NCI-H446 (cell line): Measurements from ENCODE around the gene EIF4E3.
A peak's percentile ranks its signal among the peaks of the same experiment; 100 is the strongest.

Source experiments
- DNase-seq, 2 experiments: peaks; one replicate each; lab custom pipeline; 2025; lab: John Stamatoyannopoulos, UW

Gene EIF4E3

DNA sequence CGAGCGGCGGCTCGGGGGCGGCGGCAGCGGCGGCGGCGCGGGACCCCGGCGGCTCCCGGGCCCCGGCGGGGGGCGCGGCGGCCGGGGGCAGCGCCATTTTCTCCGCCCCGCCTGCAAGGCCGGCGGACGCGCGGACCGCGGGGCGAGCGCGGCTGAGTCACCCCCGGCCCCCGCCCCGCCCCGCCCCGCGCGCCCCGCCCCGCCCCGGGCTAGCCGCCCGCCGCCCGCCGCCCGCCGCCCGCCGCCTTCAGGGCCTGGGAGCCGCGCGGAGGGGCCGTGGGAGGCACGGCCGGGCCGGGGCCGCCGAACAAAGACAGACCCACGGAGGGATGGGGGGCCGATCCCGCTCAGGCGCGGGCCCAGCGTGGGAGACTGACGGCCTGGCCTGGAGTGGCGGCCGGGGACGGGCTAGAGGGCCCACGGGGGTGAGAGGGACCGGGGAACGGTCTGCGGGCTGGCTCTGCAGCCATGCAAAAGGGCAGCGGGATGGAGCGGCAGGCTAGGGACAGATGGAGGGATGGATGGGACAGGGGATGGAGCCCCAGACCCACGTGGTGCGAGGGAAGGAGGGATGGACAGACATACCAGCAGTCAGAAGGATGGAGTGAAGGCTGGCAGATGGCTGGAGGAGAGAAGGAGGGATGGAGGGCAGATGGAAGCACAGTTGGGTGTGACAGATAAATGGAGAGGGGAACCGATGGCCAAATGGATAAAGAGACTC lies at the start of gene EIF4E3:
Gene EIF4E3 (minus strand): TSS at position 132 of the 721 bp plus-strand sequence. CDS start 35 bp downstream, at position 97.
- peak in 1 of 2 experiments; percentile 15 for DNase-seq

DNA sequence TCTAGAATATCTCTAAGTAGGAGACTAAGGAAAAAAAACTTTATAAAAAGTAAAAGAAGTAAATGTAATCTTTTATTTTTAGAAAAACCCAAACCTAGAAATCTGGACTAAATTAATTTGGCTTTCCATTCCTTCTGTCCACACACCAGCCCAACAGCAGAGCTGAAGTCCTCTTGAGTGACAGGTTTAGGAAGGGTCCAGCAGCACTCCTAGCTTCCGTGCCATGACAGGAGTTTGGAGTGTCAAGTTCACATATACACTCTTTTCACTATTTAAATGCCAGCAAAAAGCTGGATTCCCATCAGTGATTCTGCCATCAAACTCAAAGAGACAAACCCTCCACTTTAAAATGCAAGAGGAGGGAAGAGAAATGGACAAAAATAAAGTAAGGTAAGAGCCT lies 46.7 kb upstream of the EIF4E3 start:
- no peak for DNase-seq

DNA sequence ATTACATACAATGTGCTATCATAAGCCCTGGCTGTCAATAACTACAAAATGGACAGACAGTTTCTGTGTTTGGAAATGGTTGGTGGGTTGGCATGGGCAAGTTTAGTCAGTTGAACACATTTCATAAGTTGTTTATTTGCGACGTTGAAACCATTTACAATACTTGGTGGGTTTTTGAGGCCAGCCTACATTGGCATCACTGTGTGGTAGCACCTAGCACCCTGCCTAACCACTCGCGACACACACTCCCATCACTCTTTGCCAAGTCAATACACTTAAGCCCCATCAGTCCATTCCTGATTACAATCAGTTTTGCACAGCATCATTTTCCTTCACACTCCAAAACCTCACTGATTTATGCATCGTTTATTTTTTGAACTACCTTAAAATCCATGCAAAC lies 45.9 kb upstream of the EIF4E3 start:
- DNase-seq = no peak

DNA sequence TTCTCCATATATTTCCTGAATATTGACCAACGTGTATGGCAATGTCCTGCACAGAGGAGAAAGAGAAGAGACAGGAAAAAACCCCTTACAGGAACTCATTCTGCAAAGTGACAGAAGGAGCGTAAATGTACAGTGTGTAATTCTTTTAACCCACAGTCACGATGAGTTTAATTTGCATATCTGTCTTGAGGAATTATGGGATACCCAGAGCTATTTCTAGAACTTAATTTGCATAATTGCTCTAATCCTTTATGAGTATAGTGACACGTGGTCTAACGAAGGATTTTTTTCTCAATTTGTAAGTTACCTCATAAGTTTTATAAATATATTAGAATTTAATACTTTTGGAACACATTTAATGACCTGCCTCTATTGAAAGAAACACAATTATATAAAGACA lies 38.2 kb upstream of the EIF4E3 start:
- DNase-seq = no peak

DNA sequence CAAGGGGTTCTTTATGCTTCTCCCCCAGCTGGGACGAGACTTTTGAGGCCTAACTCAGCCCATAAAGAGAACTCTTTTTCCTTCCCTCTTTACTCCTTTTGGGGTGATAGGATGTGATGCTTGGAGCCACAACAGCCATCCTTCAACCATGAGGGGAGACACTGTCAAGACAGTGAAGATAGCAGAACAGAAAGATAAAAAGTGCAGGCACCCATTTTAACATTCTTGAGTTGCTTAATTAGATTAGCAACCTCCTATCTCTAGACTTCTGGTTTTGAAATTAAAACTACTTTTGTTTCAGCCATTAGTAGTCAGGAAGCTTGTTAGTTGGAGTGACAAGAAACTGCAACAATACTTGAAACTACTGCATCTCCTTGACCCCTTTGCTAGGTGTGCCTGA lies 34.9 kb upstream of the EIF4E3 start:
- no peak for DNase-seq

DNA sequence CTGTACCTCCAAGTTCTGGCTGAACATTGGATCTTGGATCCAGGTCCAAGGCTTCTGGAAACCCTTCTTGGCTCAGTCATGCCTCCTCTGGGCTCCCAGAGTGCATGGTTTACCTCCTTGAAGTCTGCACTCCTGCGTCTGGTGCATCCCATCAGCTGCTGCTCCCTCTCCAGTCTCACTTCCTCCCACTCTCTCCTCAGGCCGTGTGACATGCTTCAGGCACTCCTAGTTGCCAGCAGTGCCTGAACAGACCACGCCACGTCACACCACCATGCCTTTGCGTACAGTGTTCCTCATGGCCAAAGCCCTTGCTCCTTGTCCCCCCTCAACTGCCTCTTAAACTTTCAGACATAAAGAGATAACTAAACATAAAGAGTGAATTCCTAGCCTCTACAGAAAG lies 34.2 kb upstream of the EIF4E3 start:
- DNase-seq = no peak

DNA sequence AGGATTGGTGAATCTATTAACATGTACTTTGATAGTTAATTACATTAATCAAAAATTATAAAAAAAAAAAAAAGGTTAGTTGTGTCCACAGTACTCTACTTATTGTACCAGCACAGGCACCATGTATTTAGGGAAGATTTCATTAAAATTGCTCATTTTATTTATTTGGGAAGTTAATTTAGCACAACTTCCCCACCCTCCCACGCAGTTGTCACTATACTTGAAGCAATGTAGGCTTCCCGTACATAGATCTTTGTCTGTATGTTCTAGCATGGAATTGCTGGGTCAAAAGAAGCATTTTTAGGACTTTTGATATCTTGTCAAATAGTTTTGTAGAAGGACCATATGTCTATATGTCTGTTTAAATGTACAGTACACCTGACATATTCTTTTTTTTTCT lies 32.9 kb upstream of the EIF4E3 start:
- DNase-seq = no peak

DNA sequence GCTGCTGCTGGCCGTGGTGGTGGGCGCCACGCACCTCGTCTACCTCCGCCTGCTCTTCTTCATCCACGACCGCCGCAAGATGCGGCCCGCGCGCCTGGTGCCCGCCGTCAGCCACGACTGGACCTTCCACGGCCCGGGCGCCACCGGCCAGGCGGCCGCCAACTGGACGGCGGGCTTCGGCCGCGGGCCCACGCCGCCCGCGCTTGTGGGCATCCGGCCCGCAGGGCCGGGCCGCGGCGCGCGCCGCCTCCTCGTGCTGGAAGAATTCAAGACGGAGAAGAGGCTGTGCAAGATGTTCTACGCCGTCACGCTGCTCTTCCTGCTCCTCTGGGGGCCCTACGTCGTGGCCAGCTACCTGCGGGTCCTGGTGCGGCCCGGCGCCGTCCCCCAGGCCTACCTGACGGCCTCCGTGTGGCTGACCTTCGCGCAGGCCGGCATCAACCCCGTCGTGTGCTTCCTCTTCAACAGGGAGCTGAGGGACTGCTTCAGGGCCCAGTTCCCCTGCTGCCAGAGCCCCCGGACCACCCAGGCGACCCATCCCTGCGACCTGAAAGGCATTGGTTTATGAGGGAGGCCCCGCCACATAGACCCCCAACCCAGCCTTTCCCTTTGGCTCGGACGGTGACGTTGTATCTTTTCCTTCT lies 29.5 kb upstream of the EIF4E3 start:
- DNase-seq = no peak

DNA sequence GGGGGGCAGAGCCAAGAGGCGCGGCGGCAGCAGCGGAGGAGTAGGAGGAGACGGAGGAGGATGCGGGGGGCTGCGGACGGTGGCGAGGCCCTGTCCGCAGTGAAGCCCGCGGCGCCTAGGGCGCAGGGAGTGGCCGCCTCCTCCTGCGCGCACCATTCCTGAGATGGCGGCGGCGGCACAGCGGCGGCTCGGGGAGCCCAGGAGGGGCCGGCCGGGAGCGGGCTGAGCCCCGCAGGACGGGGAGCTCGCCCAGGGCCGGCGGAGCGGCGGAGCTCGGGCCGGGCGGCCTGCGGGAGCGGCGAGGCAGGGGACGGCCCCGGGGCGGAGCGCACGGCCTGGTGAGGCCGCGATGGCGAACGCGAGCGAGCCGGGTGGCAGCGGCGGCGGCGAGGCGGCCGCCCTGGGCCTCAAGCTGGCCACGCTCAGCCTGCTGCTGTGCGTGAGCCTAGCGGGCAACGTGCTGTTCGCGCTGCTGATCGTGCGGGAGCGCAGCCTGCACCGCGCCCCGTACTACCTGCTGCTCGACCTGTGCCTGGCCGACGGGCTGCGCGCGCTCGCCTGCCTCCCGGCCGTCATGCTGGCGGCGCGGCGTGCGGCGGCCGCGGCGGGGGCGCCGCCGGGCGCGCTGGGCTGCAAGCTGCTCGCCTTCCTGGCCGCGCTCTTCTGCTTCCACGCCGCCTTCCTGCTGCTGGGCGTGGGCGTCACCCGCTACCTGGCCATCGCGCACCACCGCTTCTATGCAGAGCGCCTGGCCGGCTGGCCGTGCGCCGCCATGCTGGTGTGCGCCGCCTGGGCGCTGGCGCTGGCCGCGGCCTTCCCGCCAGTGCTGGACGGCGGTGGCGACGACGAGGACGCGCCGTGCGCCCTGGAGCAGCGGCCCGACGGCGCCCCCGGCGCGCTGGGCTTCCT lies 28.8 kb upstream of the EIF4E3 start, which contains the start of gene GPR27:
Gene GPR27 (plus strand): TSS at position 155 of the 909 bp plus-strand sequence. CDS start 195 bp downstream, at position 350.
- no peak for DNase-seq

DNA sequence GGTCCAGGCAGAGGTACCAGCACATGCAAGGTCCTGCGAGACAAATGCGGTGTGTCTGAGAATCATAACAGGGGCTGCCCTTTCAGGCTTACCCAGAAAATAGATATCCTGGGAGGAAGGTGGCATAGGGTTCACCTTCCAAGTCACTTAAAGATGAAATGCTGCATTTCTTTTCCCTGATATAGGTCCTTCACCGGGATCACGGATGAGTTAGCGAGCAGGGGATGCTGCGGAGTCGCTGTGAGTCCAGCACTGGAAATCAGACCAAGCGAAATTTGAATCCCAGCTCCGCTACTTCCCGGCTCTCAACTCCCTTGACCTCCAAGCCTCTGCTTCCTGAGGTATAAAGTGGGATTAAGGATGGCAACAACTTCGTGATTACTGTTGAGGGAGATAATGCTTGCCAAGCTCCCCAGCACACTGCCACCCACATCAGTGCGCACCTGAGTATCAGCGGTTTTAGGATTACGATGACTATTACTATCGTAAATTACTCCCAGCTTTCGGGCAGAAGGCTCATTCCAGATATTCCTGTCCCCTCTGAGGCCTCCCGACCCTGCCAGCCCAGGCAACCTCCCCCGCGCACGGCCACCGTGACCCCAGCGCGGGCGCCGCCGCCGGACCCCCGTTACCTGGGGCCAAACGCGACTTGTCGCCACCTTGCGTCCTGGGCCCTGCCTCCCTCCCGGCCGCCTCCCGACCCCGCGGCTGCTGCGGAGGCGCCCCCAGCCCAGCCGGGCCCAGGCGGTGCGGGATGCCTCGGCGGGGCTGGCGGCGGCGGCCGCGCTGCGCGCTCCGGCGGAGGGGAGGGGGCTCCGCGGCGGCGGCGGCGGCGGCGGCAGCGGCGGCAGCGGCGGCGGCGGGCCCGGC lies 27.9 kb upstream of the EIF4E3 start:
- no peak for DNase-seq

DNA sequence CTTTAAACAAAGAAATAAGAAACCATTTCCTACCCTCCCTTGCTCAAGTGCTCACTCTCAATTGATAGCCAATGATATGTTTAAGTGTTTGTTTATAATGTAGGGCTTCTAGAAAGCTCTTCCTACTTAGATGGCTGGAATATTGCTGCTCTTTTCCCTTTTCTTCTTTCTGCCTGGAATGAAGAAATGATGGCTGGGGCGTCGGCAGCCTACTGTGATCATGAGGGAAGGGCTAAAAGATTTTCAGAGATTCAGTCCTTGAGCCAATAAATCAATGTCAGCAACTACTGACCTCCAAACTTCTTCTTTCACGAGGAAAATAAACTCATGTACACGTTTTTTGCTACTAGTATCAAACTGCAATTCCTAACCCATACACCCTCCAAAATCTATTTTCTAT lies 26.4 kb upstream of the EIF4E3 start:
- no peak for DNase-seq

DNA sequence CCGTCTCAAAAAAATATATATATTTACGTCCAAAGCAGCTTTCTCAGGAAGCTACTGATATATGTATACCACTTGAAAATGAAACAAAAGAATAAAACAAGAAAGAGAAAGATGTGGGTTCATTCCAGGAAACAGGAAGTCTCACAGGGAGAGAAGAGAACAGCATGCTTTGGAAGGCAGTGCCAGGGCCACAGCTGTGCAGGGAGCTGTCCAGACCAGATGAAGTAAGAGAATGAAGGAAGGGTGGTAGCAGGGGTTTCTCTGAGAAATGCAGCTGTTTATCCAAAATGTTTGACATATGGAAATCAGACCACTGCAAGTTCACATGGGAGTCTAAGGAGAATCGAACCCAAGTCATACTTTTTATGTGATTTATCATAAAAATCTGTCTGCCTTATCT lies 19.5 kb upstream of the EIF4E3 start:
- no peak for DNase-seq

DNA sequence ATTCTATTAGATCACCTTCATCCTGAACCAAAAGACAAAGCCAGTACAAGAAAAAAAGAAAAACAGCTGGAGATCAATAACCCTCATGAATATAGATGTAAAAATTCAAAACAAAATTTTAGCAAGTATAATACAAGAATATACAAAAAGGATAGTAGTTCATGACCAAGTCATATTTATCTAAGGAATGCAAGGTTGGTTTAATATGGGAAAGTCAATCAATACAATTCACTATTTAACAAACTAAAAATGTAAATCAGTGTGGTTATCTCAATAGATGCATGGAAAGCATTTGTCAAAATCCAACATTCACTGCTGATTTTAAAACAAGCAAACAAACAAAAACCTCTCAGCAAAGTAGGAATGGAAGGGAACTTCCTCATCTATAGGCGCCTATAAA lies 17.4 kb upstream of the EIF4E3 start:
- DNase-seq = no peak

DNA sequence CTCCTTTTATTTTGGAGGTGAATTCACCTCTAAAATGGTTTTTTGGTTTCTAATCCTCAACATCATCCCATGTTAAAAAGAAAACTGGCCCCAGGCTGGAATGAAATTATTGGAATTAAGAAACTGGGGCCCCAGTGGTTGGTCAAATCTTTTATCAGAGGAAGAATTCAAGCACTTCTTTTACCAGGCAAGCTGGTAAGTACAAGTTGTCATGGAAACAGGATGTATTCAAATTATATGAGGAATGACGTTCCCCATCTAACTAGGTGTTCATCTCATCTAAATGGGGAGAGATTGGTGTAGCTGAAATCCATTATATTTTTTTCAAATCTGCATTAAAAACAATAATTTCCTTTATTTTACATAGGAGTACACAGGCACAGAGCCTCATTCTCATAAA lies 9.7 kb upstream of the EIF4E3 start:
- DNase-seq = no peak

DNA sequence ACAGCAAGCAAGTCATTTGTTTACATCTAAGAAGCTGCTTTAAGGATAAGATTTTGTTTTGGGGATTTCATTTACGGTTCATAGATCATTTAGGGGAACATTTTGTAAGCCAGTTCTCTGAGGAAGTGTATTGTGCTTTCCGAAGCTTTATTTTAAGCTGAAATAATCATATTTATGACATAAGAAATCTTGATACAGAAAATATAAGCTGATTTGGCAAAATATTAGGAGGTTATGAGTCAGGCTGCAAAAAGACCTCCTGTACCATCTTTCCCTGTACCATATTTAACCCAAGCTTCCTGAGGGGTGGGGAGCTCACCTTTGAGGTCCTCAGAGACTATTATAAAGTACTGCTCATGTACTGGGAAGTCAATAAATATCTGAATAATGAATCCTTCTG lies 8.1 kb upstream of the EIF4E3 start:
- DNase-seq = no peak

DNA sequence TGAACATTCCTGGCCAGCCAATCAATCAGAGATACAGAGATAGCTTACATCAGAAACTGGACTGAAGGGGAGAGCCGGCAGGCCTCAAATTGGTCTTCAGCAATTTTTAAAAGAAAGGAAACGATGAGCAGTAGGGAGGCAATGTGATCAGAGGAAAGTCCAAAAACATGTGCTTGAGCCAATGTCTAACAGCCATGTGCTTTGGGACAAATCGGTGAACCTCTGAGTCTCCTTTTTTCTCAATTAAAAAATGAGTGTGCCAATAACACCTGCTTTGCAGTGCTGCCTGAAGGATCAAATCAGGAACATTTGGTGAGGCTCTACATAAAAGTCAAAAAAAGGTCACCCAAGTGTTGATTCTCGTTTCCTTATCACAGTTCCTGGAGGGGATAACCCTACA lies 7.4 kb upstream of the EIF4E3 start:
- no peak for DNase-seq

DNA sequence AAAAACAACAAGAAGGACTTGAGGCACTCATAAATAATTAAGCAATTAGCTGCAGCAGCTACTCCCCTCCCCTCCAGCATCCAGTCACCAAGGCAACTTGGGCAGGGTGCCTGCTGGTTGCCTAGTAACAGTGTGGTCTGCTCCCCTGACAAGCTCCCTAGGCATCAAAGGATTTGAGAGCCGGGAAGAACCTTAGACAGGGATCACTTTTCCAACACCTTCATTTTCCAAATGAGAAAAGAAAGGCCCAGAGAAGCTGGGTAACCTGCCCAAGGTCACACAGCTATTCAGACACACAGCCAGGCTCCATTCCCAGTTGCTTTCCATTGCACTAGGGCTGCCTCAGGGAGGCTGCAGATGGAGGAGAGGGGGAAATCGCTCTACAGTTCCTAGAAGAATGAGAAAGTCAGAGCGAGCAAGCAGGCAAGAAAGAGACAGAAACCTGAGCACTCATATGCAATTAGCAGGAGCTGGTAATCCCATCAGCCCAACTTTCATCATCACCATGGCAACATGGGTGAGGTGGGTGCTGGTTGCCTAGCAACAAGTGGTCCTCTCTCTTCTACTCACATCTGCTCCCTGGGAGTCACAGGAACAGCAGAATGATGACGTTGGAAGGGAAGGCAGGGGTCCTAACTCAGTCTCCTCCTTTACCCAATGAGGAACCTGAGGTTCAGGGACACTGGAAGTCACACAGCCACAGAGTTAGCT lies 3.6 kb upstream of the EIF4E3 start:
- peak; percentile 3 to 4 for DNase-seq

DNA sequence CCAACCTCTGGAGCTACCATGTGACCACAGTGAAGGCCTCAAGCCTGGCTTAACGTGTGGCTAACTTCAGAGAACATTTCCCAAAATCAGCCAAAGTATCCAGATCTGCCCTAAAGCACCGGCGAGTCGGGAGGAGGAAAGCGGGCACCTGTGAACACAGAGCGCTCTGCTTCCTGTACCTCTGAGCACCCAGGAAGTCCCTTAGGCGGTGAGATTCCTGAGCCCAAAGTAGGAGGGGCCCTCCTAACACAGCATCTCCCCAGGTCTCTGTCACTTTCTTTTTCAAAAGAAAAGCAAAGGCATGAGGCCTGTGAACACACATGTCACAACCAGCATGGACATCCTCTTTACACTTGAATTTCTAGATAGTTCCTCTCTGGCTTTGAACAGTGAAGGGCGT lies 944 bp upstream of the EIF4E3 start:
- no peak for DNase-seq

DNA sequence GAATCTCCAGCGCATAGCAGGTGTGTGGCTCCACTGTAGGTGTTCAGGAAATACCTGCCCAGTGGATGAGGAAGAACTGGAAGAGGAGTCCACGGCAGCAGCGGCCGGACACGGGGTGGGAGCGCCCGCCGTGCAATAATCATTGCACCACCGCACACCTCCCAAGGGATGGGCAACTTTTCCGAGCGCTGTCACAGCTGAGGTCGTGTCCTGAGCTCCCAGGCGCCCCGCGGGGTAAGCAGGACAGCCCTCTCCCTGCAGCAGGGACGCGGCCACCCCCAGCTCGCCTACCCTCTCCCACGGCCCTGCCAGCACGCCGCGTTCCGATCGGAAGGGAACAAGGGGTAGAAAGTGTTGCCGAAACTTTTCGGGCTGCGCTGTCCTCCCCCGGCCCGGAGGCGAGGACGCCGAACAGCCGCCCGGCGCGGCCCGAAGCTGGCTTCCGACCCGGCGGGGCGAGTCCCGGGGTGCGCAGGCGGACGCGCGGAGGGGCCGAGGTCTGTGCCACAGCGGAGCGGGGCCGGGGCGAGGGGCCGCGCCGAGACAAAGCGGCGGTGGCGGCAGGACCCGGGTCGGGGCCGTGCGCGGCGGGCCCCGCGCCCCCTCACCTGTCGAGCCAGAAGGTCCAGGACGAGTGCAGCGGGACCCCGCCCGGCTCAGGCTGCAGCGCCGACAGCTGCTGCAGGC lies 475 bp downstream of the EIF4E3 start:
- peak in 1 of 2 experiments; percentile 11 for DNase-seq

DNA sequence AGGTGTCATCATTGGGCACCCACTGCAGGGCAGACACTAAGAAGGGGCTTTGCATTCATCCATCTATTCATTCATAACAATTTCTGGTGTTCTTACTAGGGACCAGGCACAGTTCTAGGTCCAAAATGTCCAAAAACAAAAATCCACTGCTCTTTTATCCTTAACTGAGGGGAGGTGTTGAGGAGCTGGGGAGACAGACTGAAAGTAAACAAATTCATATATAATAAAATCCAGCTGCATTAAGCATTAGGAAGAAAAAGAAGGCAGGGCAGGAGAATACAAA lies 1.1 kb downstream of the EIF4E3 start:
- DNase-seq = no peak
